NCI-H146 treated with DMSO at 0.1 percent for 48 hours (cell line): ENCODE data around the gene ATR.

Experiments used
- DNase-seq: peaks from one replicate; lab custom pipeline; 2025; ENCODE audit not compliant: unreplicated experiment; lab: John Stamatoyannopoulos, UW

The ATR gene

DNA sequence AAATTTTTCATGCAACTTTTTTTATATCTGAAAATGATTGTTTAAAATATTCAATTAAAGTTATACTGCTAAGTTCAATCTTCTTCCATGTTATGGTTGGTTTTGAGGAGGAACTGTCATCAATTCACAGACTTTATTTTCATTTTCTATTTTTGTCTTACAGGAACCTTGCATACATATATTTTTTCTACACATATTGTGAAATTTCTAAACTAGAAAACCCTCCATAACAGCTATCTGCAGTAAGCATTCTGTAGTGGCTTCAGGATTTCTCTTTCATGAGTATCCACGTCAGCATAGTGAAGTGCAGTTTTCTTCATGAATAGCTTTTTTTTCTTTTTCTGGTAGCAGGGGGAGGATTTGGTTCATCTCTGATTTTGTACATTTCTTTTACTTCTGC, 48.2 kb downstream of the ATR start:
- DNase-seq = no peak

DNA sequence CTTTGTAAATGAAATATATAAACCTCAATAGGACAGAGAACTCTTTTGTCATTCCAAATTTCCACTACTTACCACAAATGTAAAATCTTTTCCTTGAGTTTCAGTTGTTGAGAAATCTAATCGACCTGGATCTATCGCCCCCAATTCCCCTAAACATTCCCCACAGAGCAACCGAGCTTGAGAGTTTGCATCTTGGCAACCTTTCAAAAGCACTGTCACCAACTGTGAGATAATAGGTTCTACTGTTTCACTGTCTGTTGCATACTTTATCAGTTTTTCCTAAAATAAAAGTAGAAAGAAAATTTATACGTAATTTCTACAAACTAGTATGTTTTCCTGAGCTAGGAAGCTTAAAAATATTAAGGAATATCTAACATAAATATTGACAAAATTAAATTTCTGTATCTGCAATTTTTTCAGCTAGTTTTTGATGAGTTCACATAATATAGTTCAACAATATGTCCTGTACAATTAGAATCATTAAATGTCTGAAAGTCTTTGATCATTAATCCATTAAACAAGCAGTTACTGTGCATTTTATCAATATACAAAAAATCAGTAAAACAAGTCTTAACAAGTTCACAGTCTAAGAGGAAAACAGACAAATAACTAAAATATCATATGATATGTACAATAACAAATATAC, 54.5 kb downstream of the ATR start:
- no peak for DNase-seq

DNA sequence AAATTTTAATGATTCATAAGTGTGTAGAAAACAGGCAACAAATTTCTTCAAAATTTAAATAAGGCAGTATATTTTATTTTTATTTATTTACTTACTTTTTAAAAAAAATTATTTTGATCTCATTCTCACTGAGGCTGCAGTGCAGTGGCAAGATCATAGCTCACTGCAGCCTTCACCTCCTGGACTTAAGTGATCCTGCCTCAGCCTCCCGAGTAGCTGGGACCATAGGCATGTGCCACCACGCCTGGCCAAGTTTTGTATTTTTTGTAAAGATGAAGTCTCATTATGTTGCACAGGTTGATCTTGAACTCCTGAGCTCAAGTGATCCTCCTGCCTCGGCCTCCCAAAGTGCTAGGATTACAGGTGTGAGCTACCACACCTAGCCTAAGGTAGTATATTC, 69.5 kb downstream of the ATR start:
- DNase-seq = no peak

- no peak for DNase-seq
Measured at GRCh38 chr3:142507241-142507640, 71.3 kb downstream of the ATR start.

DNA sequence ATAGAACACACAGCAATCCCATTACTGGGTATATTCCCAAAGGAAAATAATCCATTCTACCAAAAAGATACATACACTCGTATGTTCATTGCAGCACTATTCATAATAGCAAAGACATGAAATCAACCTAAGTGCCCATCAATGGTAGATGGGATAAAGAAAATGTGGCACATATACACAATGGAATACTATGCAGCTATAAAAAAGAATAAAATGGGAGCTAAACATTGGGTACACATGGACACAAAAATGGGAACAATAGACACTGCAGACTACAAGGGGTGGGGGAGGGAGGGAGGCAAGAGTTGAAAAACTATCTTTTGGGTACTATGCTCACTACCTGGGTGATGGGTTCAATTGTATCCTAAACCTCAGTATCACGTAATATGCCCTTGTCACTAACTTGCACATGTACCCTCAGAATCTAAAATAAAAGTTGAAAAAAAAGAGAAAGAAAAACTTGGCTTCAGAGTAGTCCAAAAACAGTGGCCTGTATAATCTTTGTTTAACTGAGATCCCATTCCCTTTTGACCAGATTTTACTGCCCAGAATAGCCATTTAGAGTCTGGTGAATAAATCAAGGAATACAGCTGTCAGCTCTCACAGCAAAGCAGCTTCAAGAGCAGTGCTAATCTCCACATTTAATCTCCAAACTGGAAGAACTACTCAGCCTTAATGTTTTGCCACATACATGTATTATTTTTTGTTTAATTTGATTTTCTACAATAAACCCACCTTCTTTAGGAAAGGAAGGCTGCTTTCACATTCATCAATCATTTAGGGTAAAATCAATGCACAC, 76.1 kb downstream of the ATR start:
- DNase-seq = no peak

- no peak for DNase-seq
Measured at GRCh38 chr3:142501004-142501926, 77.3 kb downstream of the ATR start.

DNA sequence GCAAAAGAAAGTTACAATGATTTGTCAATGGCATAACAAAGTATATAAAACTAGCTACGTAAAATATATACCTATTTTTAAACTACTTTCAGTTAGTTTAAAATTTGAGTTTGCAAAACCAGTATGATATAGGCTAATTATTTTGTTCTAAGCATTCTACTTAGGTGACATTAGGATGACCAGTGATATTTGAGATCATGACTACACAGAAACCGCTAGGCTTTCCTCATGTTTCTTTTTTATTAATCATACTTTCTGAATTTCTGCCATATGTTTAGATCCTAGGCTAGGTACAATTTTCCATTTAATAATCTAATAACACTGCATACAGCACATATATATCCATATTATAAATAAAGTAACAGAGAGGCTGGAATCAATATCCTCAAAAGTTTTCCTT, 78.3 kb downstream of the ATR start:
- no peak for DNase-seq

GRCh38 chr3:142498397-142499180, 79.9 kb downstream of the ATR start:
- no peak for DNase-seq

DNA sequence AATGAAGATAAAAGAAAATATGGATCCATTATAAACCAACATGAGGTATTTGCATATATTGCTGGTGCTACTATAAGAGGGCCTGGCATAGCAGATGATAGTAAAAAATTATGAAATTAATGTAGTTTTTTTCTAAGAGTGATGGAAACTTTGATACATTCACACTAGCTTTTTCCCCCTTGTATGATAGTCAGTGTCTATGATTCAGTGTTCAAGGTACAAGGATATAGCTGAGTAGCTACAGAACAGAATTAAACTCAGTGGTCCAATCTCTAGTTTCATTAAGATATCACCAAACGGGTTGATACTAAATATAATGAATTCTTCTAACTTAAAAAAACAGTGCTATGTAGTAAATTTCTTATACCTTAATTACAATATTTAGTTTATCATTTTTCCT, 80.8 kb downstream of the ATR start:
- no peak for DNase-seq

DNA sequence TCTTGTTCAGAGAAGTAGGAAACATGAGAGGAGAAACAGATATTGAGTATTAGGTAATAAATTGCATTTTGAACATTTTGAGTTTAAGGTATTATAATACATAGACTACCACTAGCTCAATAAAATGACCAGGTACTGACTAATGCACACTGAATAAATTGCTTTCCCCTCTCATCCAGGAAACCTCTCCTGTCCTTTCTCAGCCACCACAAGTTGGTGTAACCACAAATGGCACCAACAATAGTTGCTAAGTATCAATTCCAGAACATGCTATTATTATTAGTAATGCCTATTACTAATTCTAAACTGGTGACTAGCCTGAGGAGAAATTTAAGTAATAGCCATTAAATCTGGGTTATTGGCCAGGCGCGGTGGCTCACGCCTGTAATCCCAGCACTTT, 83.4 kb downstream of the ATR start:
- no peak for DNase-seq

- DNase-seq = no peak
Measured at GRCh38 chr3:142492184-142492583, 86.3 kb downstream of the ATR start.

DNA sequence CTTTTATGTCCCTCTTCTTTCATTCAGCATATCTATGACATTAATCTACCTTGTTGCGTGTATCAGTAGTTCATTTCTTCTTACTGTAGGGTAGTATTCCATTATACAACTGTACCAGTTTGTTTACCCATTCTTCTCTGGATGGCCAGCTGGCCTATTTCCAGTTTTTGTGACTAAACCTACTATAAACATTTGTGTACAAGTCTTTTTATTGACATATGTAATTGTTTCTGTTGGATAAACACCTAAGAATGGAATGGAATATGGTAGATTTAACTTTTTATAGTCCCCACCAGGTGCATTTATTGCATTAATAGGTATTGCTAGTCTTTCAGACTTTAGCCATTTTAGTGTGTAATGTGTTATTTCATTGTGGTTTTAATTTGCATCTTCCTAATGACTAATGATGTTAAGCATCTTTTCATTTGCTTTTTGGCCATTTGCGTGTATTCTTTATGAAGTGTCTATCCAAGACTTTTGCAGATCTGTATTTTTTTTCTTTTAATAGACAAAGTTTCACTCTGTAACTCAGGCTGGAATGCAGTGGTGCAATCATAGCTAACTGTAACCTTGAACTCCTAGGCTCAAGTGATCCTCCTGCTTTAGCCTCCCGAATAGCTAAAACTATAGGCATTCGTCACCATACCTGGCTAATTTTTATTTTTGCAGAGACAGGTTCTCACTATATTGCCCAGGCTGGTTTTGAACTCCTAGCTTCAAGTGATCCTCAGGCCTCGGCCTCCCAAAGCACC, 88.8 kb downstream of the ATR start:
- DNase-seq = no peak

DNA sequence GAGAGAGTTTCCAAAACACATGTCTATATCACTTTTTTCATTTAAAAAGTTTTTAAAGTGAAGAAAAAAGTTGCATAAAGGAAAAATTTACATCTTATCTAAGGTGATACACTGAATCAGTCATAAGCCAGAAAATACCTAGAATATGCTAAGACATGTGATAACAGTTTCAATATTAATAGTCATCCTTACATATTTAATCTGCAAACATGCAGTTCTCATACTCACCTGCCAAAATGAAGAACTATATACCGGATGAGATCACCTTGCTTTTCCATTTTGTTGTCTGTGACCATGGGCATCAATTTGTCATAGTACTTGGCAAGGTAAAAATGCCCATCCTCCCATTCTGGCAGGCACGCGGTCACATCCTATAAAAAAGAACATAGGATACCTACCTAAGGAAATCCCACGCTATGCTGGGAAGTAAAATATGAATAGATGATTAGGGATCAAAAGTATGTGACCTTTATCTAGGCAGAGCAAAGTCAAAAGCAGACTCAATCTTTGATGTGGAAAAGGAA, 93.6 kb downstream of the ATR start:
- no peak for DNase-seq

DNA sequence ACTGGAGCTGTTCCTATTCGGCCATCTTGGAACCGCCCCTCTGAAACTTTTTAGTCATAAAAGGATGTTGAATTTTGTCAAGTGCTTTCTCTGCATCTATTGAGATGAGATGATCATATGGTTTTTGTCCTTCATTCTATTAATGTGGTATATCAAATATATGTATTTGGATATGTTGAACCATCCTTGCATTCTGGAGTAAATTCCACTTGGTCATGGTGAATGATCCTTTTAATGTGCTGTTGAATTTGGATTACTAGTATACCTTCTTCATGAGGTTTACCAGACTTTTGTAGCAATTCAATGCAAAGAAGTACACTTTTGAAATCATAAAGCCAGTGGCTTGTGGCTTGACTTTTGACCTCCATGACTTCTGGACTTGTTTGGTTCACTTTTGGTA, 97.3 kb downstream of the ATR start:
- no peak for DNase-seq

DNA sequence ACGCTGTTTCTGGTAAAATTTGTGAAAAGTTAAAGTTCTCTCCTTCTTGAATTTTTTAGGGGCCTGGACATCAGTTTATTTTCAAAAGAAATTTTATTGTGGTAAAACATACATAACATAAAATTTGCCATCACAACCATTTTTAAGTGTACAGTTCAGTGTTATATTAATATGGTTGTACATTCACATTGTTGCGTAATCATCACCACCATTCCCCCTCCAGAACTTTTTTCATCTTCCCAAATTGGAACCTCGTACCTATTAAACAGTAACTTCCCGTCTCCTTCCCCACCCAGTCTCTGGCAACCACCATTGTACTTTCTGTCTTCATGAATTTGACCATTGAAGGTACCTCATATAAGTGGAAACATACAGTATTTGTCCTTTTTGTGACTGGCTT, 107.7 kb downstream of the ATR start:
- no peak for DNase-seq

DNA sequence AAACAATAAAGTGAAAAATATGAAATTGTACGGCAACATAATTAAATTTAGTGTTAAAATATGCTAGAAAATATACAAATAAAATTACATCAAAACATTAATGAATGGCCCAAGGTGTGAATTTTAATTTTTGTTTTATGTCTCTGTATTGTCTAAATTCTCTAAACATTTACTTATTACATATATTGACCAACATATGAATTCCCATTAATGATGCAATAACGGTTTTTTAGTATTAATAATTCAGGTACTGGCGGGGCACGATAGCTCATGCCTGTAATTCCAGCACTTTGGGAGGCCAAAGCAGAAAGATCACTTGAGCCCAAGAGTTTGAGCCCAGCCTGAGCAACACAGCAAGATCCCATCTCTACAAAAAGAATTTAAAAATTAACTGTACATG, 110.1 kb downstream of the ATR start:
- no peak for DNase-seq

GRCh38 chr3:142467768-142468167, 110.8 kb downstream of the ATR start:
- no peak for DNase-seq

DNA sequence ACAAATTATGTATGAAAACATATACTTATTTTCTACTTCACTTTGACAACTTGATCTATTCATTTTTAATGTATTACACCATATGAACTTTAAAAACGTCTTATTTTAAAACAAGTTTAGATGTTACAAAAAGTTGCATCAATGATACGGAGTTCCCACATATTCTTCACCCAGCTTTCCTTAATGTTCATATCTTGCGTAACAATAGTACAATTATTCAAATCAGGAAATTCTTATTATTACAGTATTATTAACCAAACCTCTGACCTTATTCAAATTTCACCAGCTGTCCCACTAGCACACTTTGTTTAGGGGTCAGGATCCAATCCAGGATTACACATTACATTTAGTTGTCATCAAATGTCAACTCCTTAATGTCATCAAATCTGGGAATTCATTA, 117.8 kb downstream of the ATR start:
- no peak for DNase-seq

- DNase-seq = no peak
Measured at GRCh38 chr3:142459929-142460328, 118.6 kb downstream of the ATR start.

DNA sequence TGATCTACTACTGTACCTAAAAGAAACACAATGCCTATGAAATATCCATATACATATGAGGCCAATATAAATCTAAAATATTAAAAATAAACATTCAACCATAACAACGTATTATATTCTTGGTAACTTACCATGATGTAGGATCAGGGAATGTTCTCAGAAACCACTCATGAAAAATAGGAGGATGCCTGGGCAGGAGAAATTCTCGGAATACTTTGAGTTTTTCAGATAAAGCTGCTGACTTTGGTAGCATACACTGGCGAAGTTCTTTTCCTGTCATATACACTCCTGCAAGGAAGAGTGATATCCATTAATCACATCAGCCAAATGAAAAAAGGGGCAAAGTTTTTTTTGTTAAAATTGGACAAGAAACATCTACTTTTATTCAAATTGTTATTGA, 119.4 kb downstream of the ATR start:
- DNase-seq = no peak
